Activated CD8-positive, alpha-beta memory T cell treated with anti-CD3 and anti-CD28 coated beads, Interleukin-2, amount 50 U/mL, for 24 hours (primary cell): ENCODE results near the gene AMPD3.
A peak's percentile ranks its signal among the peaks of the same experiment; 100 is the strongest.

Source experiments
- DNase-seq: peaks from one replicate; pipeline ENCODE4 v3.0.0-alpha.2; 2020; ENCODE audit errors: extremely low read depth

AMPD3 gene

DNA sequence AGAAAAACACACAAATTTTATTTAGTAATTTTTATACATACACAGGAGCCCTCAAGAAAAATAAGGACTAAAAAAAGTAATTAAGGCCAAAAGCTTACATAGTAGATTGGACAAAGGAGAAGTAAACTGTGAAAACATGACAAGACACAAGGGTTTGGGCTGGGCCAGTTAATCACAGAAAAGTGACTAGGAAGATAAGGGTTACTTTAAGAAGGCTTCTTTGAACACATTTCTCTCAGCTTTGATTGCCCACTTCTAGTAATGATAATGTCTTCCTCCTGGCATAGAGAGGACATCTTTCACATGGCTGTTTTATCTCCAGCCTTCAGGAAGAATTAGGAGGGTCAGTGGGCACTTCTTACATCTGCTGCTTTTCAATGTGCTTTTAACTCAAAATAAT, 82.5 kb downstream of the AMPD3 start:
- DNase-seq, result no peak

DNA sequence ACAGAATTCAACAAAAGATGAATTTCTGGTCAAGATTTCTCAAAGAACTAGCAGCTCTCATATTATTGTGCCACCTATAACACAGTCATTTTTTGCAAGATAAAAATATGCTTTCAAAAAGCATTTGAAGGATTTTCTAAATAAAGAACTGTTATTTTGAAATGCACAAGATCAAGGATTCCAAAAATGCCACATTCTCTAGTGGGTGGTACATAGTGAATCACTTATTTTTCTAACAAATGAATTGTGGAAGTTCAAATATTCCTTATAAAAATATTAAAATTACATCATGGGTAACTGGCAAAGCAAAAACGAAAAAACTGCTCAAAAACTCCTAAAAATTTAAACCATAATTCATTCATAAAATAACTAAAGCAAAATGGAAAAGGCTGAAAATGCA, 83.9 kb downstream of the AMPD3 start:
- no peak for DNase-seq

DNA sequence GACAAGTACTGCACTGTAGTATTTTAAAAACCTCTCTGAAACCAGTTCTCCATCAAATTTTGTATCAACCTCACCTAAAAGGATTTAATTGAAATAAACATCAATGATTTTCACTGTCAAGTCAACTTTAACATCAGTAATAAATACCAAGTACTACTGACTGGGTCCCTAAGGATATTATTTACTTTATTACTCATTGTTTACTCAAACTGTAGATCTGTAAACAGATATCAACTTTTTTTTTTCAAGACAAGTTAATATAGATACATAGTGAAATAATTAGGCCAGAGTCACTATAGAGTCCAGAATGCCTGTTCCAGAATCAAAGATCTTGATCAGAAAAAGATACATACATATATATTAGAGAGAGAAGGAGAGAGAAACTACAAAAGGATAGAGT, 84.3 kb downstream of the AMPD3 start:
- no peak for DNase-seq

DNA sequence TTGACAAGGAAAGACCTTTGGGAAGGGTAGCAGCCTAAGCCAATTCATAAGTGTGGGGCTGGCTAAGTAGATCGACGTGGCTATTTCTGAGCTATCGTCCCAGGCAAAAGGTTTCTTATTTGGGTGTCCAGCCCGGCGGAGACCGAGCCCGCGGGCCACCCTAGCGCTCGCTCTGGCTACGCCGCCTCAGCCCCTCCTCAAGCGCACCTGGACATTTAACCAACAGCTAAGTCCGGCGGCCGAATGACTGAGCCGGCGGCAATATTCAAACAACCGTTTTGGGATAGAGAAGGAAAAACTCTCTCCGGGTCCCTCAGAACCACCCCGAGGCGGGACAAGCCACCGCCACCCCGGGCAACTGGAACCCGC, 85.5 kb downstream of the AMPD3 start:
- DNase-seq, result no peak

DNA sequence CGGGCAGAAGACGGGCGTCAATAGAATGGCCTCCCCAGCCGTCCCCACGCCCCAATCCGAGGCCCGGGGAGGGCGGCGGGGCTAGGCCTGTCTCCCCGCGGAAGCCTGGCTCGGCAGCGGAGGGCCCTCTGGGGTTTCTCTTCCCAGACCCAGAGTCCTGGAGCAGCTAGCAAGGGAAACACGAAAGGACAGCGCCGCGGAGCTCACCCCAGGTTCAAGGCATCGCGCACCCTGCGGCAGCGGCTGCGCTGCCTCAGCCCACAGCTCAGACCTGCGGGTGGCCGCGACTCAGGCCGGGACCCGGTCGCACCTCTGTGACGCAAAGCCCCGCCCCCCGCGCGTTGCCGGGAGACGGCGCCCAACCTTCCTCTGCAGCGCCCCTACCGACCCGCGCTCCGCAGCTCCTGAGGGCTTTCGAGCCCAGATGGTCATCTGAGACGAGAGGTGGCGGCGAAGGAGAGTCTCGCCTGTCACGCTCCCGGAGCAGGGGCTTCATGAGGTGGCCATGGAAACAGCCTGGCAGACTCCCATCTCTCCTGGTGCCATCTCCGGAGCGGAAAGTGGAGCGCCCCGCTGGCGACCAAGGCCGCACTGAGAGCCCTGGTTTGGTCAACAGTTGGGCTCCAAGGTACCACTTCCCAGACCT, 86.0 kb downstream of the AMPD3 start, which contains the start of gene RNF141:
Gene RNF141, minus strand, starts transcription at position 273 of the 646 bp plus-strand sequence. CDS start 7,029 bp downstream, outside the sequence.
- peak; percentile 85 for DNase-seq

DNA sequence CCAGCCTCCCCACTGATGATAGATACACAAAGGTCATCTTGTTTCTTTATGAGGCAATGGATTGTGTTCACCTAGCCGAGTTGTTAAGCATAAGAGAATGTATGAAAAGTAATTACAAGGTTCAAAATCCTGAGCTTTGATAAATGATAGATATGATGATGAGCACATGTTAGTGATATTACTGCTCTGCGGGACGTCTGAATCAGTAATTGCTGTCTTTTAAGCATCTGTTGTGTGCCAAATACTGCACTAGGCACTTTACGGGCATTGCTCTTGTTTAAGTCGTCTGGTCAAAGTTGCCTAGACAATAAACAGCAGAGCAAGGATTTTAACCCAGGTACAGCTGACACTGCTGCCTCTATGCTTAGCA, 86.5 kb downstream of the AMPD3 start:
- DNase-seq, result no peak

DNA sequence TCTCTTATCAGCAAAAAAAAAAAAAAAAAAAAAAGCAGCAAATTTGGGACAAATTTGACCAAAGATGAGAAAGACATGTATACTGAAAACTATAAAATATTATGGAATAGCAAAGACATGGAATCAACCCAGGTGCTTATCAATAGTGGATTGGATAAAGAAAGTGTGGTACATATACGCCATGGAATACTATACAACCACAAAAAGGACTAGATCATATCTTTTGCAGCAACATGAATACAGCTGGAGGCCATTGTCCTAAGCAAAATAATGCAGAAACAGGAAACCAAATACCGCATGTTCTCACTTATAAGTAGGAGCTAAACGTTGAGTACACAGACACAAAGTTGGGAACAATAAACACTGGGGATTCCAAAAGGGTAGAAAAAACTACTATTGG, 87.7 kb downstream of the AMPD3 start:
- DNase-seq, result no peak

DNA sequence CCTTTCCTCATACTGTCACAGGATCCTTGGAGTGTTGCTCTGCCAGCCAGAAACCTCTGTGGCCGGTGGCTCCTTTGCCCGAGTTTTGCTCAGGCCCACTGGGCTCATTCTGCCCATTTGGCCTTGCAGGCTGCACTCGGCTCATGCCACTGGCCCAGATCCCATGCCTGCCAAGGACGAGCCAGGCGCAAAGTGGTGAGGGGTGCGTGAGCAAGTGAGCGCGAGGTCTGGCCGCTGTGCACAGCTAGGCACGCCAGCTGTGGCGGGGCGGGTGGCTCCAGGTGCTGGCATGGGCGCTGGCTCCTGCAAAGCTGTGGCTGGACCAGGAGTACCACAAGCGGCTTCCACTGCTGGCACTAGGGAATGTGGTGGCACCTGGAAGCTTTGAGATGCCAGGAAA, 88.7 kb downstream of the AMPD3 start:
- no peak for DNase-seq

DNA sequence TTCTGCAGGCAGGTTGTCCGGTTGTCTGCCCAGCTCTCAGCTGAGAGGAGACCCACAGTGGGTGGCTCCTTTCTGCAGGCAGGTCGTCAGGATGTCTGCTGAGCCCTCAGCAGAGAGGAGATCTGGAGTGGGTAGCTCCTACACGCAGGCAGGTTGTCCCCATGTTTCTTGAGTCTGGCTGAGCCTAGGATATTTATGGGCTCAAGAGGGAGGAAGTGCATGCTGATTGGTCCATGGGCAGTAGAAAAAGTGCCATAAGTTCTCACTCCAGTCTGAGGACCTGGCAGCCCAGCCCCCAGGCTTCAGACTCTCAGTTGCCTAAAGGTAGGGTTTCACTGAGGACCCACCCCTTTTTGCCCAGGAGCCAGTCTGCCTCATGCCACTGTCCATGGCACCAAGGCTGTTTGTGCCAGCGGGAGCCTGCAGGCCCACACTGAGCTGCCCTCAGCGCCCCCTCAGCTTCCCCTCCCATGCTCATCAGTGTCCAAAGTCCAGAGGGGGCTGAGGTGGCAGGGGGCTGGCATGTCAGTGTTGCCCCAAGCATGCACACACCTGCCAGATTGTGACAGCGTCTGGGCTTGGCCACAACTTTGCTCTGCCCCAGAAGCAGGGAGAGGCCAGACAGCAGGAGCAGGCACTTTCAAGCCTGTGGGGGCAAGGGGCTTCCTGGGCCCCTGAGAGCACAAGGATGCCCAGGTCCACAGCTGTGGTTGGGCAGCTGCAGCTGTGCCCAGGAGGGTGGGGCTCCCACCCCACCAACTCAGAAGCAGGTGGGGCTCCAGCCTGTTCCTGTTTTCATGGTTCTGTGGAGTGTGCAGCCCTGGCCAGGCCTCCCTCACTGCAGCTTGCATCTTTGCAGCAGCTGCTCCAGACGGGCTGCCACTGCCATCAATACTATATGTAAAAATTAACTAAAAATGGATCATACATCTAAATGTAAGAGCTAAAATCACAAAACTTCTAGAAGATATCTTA, 89.7 kb downstream of the AMPD3 start:
- no peak for DNase-seq

DNA sequence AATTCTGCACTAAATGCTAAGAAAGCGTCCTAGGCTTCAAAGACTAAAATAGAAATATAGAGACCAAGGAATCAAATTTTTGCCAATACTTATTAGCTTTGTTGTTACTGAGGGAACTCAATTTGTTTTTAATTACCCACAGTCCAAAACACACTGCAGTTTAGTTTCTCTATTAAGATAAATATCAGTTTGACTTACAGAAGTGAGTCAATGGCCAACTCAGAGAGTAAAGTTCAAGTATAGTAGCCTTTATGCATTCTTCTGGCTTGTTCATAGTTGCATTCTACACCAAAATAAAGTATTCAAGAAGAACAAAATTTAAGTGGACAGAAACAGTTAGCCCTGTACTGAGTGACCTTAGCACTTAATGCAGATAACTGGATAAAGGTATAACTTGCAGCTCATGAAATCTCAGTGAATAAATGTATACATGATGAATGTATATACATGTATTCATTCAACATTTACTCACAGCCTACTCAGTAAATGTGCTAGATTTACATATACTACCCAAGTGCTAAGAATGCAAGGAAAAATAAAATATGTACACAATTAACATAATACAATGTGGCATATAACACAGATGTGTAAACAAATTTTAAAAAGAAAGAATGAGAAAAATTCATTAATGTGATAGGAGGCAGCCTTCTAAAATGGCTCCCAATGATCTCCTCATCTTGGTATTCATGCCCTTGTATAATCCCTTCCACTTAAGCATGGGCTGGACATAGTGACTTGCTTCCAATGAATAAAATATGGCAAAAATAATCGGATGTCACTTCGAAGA, 95.6 kb downstream of the AMPD3 start:
- no peak for DNase-seq

DNA sequence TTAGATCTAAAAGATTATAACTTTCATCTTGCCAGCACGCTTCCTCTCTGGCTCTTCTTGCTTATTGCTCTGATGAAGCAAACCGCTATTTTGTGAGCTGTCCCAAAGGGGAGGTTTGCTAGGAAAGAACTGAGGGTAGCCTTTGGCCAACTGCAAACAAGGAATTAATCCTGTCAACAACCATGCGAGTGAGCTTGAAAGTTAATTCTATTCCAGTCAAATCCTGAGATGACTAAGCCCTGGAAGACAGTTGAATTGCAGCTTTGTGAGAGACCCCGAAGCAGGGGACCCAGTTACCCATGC, 96.2 kb downstream of the AMPD3 start:
- DNase-seq, result no peak

DNA sequence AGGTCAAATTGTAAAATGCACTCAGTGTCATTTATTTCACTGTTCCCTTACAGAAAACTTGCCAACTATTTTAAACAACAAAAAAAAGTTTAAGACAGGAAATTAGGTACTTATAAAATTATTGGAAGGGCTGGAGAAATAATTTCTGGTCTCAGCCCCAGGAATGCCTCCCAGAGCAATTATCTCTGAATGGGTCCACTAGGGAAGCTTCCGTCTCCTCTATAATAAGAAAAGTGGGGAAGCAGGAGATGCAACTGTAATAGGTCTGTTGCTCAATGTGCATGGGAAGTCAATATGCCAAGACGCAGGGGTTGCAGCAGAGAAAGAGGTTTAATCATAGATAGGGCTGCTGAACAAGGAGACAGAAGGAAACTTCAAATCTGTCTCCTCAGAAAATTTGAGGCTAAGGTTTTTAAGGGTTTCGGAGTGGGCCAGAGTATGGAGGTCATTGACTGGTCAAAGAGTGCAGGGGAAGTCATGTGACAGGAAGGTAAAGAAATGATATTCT, 96.8 kb downstream of the AMPD3 start:
- DNase-seq, result no peak

DNA sequence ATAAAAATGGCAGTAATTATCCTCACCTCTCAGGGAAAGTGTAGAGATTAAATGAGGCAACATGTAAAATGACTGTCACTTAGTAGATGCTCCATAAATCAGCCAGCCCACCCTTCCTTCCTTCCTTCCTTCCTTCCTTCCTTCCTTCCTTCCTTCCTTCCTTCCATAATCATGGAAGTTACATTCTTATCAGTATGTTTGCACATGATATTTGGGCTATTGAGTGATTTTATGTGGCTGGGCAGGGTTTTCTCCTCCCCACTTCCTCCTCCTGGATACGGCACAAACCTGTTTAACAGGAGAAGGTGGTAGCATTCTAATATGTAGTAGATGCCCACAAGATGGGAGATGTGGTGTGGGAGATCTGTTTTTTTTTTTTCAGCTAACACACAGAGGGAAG, 101.5 kb downstream of the AMPD3 start:
- no peak for DNase-seq
